GM06990 (cell line): ENCODE results near the gene RPL36.

Experiments used
- DNase-seq: peaks from one replicate; pipeline ENCODE4 v3.0.0-alpha.2; 2011; ENCODE audit not compliant: insufficient read length; ENCODE audit errors: extremely low read depth
- H3K27me3 ChIP-seq: replicated peaks from 2 replicates; pipeline ENCODE4 v1.6.0; 2011; ENCODE audit warnings: low read length; ENCODE audit not compliant: control insufficient read depth, insufficient read depth
- H3K36me3 ChIP-seq: 2 replicates; pipeline ENCODE4 v1.5.1; 2011; ENCODE audit warnings: low read length; ENCODE audit not compliant: control insufficient read depth, insufficient read depth
- H3K4me3 ChIP-seq: replicated peaks from 2 replicates; pipeline ENCODE4 v1.5.1; 2011; ENCODE audit warnings: low read depth, mild to moderate bottlenecking, control low read depth, low read length
- TF ChIP-seq, protein P1 (sequence below): IDR thresholded peaks from 2 replicates; pipeline ENCODE4 v1.5.1; 2011; ENCODE audit warnings: low read length, control low read depth, mild to moderate bottlenecking, inconsistent platforms; ENCODE audit not compliant: insufficient read depth, poor library complexity, severe bottlenecking

RPL36 gene

GRCh38 chr19:5679289-5680083 lies 10.6 kb upstream of the RPL36 start:
- H3K36me3 ChIP-seq = peaks cover 7% of the 10 kb centered on the region
- H3K4me3 ChIP-seq = peak overlapping the region; percentile 85
- no peak for DNase-seq
- H3K27me3 ChIP-seq = no peaks in the 10 kb centered on the region
- TF ChIP-seq, protein P1, sequence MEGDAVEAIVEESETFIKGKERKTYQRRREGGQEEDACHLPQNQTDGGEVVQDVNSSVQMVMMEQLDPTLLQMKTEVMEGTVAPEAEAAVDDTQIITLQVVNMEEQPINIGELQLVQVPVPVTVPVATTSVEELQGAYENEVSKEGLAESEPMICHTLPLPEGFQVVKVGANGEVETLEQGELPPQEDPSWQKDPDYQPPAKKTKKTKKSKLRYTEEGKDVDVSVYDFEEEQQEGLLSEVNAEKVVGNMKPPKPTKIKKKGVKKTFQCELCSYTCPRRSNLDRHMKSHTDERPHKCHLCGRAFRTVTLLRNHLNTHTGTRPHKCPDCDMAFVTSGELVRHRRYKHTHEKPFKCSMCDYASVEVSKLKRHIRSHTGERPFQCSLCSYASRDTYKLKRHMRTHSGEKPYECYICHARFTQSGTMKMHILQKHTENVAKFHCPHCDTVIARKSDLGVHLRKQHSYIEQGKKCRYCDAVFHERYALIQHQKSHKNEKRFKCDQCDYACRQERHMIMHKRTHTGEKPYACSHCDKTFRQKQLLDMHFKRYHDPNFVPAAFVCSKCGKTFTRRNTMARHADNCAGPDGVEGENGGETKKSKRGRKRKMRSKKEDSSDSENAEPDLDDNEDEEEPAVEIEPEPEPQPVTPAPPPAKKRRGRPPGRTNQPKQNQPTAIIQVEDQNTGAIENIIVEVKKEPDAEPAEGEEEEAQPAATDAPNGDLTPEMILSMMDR = no peak

- Histone ChIP-seq H3K27me3 (no peaks in the 10 kb centered on the region), H3K36me3 (peaks cover 5% of the 10 kb centered on the region), H3K4me3 (peak overlapping the region; percentile 85)
- no peak for DNase-seq
- TF ChIP-seq, protein P1 = no peak
These were observed 10.0 kb upstream of the RPL36 start for GRCh38 chr19:5680084-5680436.

DNA sequence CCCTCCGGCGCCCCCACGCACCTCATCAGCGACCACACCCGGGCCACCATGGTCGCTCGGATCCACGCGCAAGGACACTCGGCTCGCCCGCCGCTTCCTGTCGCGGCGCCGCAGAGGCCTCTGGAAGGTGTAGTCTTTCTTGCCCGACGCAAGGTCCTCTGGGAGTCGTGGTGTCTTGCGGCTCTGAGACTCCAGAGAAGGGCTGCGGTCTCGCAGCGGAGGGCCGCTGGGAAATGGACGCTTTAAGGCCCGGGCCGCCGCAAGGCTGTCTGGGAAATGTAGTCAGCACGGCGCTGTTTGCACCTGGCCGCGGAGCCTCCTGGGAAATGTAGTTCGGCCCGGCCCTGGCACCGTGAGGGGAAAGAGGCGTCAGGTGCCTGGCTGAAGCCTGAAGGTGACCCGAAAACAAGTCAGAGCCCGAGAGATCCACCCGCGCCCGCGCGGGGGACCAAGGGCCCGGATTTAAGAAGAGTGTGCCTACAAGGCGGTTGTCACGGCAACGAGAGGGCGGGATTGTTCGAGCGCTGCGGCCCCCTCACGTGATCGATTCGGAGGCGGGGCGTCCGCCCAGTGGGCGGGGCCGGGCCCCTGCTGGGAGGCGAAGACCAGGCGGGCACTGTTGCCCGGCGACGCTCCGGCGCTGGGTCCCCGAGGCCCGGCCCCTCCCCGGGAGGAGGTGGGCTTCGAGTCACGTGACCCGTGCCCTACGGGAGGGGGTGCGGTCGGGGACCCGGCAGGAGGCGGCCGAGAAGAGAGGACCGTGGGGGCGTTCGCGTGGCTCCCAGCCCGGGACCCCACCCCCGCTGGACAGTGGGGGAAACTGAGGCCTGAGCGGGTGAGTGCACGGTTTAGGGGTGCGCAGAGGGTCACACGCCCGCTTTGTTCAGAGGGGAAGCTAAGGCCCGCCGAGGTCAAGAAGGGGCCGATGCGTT lies 9.4 kb upstream of the RPL36 start, which contains the start of the genes HSD11B1L and MICOS13:
TSS of gene HSD11B1L (plus strand) at position 591 of the 932 bp plus-strand sequence. CDS start 3,806 bp downstream, outside the sequence.
TSS of gene MICOS13 (minus strand) at position 80 of the 932 bp plus-strand sequence. CDS start at position 50, 30 bp downstream.
- Histone ChIP-seq H3K27me3 (no peaks in the 10 kb centered on the region), H3K4me3 (peak within 1 kb of the TSS; percentile 85), H3K36me3 (peaks cover 4% of the 10 kb centered on the region)
- TF ChIP-seq, protein P1 = no peak
- peak; percentile 97 for DNase-seq

DNA sequence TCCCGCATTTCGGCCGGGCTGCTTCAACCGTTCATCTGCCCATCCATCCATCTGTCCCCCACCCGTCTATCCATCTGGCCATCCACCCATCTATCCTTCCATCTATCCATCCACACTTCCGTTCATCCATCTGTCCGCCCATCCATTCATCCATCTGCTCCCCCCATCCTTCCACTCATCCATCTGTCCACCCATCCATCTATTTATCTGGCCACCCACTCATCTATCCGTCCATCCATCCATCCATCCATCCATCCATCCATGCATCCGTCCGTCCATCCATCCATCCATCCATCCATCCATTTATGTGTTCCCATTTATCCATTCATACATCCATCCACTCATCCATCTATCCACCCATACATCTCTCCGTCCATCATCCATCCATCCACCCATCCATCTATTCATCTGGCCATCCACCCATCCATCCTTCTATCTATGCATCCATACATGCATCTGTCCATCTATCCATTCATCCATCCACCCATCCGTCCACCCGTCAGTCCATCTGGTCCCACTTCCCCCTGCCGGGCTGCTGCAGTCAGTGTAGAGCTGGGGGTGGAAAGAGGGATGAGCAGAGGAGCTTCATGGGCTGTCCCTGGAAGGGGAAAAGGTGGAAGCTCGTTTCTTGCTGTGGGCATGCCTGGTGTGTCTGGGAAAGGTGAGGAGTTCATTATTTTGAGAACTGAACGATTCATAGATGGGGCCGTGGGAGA lies 8.5 kb upstream of the RPL36 start:
- TF ChIP-seq, protein P1 = no peak
- peak overlapping the region; percentile 62 for H3K4me3 ChIP-seq
- no peak for DNase-seq

GRCh38 chr19:5682107-5682482 lies 8.0 kb upstream of the RPL36 start:
- H3K4me3 ChIP-seq = no peak overlapping the region
- H3K36me3 ChIP-seq = peaks cover 4% of the 10 kb centered on the region
- H3K27me3 ChIP-seq = no peaks in the 10 kb centered on the region
- no peak for DNase-seq
- TF ChIP-seq, protein P1 = no peak

More for the DNA sequence above, 8.5 kb upstream of the RPL36 start:
- Histone ChIP-seq H3K36me3 (peaks cover 4% of the 10 kb centered on the region), H3K27me3 (no peaks in the 10 kb centered on the region)
